Stimulated activated CD4-positive, alpha-beta T cell treated with anti-CD3 and anti-CD28 coated beads, Interleukin-2, amount 100 ng/mL, for 48 hours (primary cell): ENCODE results near the gene ACSL4.
"Not testable (repeated sequence)": the region's sequence is repeated elsewhere in the genome, so short reads cannot be mapped to it uniquely, and the experiment has no call there.

Experiments used
- DNase-seq, 2 donors: peaks; one replicate each; pipeline ENCODE4 v3.0.0-alpha.2; 2020

Gene ACSL4

DNA sequence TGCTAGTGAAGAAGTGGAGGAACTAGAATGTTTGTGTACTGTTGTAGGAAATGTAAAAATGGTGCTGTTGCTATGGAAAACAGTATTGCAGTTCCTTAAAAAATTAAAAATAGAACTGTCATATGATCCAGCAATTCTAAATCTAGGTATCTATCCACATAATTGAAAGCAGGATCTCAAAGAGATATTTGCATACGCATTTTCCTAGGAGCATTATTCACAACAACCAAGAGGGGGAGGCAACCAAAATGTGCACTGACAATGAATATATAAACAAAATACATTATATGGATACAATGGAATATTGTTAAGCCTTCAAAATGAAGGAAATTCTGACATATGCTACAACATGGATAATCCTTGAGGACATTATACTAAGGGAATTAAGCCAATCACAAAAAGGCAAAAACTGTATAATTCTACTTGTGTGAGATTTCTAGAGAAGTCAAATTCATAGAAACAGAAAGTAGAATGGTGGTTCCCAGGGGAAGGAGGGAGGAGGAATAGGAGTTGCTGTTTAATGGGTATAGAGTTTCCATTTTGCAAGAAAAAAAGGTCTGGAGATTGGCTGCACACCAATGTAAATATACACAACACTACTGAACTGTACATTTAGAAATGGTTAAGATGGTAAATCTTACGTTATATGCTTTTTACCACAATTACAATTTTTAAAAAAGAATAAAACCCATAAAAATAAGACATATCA lies 72.5 kb downstream of the ACSL4 start:
- DNase-seq, result no peak

DNA sequence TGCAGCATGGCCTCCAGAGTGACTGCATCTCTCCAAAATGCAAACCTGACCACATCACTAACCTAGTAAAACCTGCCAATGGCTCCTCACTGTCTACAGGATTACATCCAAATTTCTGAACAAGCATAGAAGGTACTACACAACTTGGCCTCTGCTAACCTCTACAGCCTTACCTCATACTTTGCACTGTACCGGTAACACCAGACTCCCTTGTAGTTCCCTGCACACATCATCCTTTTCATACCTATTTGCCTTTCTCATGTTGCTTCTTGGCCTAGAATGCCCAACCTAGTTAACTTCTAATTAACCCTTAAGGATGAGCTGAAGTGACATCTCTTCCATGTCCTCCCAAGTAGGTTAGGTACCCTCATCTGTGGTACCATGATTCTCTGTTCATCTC lies 74.7 kb downstream of the ACSL4 start:
- DNase-seq, result no peak

DNA sequence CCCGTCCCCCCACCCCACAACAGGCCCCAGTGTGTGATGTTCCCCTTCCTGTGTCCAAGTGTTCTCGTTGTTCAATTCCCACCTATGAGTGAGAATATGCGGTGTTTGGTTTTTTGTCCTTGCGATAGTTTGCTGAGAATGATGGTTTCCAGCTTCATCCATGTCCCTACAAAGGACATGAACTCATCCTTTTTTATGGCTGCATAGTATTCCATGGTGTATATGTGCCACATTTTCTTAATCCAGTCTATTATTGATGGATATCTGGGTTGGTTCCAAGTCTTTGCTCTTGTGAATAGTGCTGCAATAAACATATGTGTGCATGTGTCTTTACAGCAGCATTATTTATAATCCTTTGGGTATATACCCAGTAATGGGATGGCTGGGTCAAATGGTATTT lies 75.7 kb downstream of the ACSL4 start:
- DNase-seq, result not testable (repeated sequence)

DNA sequence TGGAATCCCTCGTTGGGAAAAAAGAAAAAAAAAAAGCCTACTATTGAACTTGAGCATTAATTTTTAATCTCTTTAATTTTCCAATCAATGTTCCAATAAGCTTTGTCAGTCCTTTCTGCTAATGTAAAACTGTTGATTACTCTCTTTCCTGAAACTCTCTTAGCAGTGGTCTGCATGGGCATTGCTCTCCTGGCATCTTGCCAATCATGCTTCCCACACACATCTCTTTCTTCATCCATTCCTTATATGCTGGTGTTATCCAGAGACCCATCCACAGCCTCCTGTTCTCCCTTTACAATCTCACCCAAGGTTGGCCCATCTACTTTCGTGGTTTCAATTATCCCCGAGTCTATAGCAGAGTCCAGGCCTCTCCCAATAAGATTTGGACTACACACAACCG lies 76.3 kb downstream of the ACSL4 start:
- no peak for DNase-seq

DNA sequence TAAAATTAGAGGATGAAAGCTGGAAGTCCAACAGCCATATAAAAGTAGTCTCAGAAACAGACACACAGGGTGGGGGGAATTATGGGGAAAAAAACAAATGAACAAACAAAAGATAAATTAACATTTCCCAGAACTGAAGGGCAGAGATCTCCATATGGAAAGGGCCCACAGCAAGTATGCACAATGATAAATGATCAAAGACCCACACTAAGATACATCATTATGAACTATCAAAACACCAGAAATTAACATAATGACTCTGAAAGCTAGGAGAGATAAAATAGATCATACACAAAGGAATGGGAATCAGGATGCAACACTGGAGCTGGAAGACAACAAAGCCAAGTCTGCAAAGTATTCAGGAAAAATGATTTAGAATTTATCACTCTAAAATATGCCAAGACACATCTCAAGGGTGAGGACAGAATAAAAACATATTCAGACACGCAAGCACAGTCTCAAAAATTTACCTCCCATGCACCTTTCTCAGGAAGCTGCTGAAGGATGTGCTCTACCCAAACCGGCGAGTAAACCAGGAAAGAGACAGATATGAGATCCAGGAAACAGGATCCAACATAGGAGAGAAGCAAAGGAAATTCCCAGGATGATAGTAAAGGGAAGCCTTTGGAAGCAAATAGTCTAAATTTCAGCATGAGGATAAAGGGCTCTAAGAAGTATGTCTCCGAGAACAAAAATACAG lies 77.4 kb downstream of the ACSL4 start:
- no peak for DNase-seq

DNA sequence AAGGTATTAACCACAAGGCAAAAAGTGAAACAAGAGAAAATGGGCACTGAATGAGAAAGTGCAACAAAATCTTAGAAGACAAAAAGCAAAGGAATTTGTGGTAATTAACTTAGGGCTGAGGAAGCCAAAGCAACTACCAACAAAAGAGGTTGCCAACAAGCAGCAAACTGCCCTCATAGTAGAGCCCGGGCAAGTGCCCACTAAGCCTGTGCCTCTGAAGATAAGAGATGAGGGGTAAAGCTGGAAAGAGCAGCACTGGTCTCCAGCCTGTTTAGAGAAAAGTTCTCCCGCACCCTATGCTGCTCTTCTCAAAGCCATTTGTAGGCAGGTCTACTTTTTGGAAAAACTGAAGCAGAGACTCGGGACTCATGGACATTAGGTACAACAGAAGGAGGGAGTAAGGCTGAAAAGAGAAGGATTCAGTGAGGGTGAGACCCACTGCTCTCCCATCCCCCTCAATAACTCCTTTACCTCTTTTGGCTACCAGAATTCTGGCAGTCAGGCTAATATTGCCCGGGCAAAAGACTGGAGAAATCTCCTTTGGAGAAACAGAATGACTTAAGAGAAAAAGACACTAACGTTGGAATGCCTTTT lies 78.4 kb downstream of the ACSL4 start:
- no peak for DNase-seq

DNA sequence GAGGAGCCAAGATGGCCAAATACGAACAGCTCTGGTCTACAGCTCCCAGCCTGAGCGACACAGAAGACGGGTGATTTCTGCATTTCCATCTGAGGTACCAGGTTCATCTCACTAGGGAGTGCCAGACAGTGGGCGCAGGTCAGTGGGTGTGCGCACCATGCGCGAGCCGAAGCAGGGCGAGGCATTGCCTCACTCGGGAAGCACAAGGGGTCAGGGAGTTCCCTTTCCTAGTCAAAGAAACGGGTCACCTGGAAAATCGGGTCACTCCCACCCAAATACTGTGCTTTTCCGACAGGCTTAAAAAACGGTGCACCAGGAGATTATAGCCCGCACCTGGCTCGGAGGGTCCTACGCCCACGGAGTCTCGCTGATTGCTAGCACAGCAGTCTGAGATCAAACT lies 88.4 kb downstream of the ACSL4 start:
- DNase-seq, result not testable (repeated sequence)

DNA sequence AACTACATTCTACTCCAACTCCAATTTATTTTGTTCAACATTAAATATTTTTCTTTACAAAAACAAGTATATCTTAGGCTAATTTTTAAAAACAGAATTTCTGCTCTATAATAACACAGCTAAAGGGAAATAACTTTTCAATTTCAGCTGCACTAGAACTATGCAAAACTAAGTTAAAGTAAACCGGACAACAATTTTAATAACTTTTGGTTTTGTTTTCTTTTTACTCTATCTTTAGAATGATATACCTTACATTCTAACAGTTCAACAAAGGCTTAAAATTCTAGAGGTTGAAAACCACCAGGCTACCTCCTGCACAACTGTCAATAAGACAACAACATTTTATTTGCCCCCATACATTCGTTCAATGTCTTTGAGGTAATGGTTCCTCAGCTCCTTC lies 89.4 kb downstream of the ACSL4 start:
- no peak for DNase-seq

DNA sequence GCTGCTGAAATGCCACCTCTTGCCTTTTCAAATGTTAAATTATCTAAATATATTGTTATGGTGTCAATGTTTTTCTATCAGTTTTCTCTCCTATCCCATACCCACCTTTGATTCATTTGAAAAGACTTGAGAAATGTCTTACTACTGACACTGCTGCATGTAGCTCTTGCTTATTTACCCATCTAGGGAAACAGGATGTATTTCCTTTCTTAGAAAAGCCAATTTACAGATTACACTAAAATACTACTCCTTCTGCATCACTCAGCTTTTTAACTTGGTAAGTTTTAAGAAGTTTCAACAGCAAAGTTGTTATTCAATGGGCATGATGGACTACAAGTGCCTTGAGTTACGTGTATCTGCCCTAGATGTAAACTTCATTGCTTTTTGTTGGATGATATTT lies 94.9 kb downstream of the ACSL4 start:
- DNase-seq, result no peak

DNA sequence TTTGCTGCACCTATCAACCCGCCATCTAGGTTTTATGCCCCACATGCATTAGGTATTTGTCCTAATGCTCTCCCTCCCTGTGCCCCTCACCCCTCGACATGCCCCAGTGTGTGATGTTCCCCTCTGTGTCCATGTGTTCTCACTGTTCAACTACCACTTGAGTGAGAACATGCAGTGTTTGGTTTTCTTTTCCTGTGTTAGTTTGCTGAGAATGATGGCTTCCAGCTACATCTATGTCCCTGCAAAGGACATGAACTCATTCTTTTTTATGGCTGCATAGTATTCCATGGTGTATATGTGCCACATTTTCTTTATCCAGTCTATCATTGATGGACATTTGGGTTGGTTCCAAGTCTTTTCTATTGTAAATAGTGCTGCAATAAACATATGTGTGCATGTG lies 95.6 kb downstream of the ACSL4 start:
- DNase-seq, result not testable (repeated sequence)

DNA sequence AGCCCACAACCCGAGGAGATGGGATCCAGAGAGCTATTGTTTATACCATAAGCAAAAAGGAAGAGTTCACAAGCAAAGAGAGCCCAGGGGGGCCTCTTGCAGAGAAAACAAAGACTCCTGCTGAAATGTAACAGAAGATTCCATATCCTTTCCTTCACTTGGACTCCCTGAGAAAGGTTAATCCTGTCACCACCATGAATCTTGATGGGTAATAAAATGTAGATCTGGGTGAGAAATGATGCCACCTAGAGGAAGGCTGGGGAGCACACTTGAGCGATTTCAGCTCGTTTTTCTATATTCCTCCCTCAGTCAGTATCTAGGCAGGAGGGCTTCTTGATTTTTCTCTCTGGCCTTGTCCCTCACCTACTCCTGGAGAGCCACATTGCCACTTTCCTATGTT lies 97.9 kb downstream of the ACSL4 start:
- DNase-seq, result no peak

DNA sequence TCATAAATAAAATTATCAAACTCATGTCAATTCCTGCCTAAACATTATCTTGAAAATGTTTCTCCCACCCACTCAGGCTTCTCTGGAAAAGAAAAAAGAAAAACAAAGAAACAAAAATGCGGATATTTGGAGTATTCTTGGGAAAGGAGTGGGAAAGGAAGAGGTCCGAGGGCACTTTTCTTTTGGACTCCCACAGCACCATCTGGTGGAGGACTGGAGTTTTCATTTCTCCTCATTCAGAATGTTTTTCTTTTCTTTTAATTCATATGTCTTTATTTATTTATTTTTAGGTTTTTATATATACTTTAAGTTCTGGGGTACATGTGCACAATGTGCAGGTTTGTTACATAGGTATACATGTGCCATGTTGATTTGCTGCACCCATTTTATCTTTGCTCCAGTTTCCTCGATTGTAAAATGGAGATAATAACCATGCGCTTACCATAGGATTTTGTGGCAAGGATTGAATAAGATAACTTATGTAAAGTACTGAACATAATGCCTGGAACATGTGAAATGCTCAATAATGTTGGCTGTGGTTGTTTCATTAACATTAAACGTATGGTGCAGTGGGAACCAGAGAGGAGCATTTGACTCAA lies 100.1 kb downstream of the ACSL4 start:
- no peak for DNase-seq

DNA sequence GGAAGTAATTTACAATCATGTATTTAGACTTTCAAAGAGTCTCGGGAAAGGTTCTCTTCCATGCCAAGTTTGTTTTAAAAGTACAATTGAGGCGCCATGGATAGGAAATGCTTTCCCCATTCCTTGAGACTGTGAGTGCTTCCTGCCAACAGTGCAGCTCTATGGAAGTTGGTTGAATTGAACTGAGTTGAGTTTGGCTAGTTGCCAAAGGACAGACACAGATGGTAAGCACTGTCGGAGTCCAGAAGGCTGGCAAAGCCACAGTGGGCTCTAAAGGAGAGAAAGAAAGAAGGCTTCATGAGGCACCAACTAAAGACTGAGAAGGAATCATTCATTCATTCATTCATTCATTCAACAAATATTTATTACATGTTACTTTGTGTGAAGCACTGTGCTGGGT lies 103.7 kb downstream of the ACSL4 start:
- no peak for DNase-seq

DNA sequence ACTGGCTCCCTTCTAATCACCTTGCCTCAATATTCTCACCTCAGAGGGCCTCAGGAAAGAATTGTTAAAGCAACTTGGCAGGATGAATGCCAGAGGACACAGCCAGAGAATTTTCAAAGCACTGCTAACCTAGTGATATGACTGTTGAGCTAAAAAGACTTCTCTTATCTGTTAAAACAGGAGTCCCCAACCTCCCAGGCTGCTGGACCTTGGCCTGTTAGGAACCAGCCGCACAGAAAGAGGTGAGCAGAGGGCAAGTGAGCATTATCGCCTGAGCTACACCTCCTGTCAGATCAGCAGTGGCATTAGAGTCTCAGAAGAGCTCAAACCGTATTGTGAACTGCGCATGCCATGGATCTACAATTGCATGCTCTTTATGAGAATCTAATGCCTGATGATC lies 106.4 kb downstream of the ACSL4 start:
- no peak for DNase-seq

DNA sequence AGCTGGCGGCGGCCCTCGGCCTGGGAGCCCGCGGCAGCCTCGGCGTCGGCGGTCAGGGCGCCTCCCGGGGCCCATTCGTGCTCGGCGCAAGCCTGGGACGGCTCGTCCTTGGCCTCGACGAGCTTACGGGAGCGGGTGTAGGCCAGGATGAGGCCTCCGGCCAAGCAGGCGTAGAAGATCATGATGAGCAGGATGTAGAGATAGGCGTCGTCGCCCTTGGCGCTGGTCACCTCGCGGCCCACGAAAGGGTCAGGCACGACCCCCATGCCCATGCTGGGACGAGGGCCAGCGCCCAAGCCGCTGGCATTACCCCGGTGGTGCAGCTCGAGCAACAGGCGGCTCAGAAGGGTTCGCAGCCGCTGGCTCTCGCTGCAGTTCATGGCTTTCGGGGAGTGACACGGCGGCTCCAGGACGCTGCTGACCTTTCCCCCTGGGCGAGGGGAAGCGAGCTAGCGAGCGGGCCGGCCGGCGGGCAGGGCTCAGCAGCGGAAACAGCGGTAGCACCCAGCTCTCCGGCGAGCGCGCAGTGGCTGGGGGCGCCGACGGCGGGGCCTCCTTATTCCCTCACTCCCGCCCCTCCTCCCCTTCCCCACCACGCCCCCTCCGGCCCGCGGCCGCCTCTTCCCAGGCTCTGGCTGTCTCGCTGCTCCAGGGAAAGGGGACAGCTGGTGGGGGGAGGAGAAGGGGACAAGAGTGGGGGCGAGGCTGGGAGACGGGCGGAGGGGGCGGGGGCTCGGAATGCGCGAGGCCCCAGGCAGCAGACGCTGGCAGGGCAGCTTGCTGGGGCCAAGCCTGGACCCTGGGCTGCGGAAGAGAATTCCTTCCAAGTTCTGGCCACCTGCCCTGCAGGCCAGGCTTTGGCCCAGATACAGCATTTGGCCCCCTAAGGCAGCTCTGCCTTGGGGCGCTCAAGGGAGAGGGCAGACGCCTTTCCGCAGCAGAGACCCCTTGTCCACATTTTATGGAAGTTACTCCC lies 108.1 kb downstream of the ACSL4 start, which contains the start of gene KCNE5:
TSS of gene KCNE5 (minus strand) at position 532 of the 976 bp plus-strand sequence. CDS start at position 380, 152 bp downstream.
- DNase-seq, result no peak

DNA sequence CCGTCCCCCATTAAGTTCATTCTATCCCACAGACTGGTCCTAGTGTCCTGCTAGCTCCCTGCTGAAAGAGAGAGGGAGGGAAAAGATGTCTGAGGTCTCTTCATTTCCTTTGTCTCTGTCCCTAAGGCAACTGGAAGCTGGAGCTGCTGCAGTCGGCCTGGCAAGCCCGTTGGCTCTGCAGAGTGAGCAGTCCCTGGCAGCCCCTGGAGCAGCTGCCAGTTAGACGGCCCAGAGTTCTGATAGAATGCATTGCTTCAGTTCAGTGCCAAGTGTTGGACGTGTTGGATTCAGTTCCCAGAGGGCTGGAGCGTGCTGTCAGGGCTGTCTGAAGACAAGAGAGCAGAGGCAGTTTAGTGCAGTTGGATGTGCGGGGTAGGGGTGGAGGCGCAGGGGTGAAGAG lies 109.1 kb downstream of the ACSL4 start:
- no peak for DNase-seq

DNA sequence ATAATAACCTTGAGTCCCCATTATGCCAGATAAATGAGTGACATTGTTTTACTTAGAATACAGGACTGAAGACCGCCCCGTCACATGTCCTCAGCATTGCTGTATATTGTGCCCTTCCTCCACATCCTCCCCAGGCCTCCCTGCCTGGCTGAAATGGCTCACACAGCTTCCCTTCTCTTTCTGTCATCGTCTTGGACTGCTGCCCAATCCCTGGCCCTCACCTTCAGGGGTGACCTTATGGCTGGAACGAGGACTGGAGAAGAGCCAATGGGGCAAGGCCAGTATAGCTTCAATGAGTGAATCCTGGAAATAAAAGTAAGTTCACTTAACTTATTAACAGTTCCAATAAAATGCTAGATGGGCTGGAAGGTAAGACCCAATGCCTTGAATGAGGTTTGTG lies 110.8 kb downstream of the ACSL4 start:
- no peak for DNase-seq

DNA sequence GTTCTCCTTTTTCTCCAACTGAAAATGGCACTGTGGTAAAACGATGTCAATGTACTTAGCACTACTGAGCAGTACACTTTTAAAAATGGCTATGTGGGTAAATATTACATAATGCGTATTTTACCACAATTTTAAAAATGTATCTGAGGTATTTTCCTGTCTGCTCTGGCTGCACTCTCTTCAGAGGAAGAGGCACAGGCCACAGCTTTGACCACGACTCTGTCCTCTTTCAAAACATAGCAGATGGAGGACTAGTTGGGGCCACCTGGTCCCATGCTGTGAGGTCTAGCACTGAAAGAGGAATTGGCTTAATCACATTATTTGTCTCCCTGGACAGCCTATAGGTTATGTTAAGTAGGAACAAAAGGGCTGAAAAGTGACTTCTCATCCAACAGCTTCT lies 113.3 kb downstream of the ACSL4 start:
- no peak for DNase-seq

DNA sequence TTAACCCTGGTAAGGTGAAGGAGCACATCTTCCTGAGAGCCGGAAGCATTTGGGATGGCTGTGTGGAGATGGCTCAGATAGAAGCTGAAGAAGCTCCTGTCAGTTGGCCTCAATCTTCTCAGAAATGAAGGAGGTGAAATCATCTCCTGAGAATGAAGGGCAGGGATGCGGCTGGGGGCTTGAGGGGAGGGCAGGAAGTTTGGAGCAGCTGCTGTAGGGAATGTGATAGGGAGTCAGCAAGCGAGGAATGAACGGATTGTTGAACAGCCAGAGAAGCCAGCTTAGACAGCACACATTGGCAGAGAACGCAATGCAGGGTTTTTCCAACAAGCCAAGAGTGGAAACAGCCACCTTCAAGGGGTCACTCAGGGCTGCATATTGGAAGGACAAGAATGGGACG lies 118.1 kb downstream of the ACSL4 start:
- no peak for DNase-seq

DNA sequence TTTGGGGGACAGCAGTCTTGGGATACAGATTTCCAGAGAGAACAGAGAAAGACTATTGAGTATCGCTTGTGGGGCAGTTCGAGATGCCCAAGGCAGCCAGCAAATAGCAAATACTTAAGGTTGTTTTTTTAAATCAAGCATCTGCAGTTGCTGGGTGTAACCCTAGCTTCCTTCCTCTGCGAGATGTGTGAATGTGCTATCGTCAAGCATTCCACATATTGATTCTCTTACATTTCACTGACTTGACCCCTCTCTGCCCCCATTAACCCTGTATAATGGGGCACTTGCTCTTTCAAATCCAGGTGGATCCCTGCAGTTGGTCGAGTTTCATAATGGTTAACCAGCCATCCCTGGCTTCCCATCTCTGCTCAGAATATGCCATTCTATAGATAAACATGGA lies 131.6 kb downstream of the ACSL4 start:
- no peak for DNase-seq

DNA sequence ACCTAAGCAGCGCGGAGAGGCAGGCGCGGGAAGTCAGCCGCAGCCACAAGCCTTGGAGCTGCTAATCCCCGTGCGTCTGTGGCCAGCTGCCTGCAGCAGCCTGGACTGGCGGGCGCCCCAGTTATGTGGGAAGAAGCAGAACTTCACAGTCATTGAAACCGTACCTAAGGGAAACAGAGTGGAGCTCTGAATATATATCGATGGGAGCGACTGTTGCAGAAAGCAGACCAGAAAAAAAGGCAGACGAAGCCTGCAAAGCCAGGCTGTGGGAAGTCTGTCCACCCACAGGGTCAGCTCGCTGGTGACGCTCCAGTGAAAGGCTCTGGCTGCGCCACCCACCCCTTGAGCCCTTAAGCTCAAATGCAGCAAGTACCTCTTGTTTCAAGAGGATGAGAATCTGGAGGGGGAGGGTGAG lies 132.8 kb downstream of the ACSL4 start:
- no peak for DNase-seq

DNA sequence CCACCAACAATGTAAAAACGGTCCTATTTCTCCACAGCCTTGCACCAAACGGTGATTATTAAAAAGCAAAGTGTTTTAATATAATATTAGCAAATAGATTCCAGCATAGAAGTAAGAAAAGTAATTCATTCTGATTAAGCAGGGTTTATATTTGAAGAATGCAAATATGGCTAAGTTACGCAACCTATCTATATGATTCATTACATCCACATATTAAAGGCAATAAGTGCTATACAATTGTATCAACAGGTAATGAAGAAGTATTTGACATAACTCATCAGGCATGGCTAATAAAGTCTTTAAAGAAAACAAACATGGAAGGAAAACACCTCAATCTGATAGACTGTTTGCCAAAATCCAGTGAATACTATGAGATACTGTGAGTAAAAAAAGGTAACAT lies 137.0 kb downstream of the ACSL4 start:
- no peak for DNase-seq
